ENCODE data around the gene OPA3.

GRCh38 chr19:45488708-45489107 lies 95.9 kb downstream of the OPA3 start:
- TF ChIP-seq CTCF (conservative IDR thresholded peaks at IDR 0.05; ENCODE audit: low read depth, low read length) (no peak), EZH2 (IDR thresholded peaks at IDR 0.05; ENCODE audit: borderline replicate concordance, low read depth, low read length, poor library complexity, severe bottlenecking) (no peak)
